ENCODE measurements around the gene FGFR3. TPM values are rescaled to one million over a fixed set of nuclear protein-coding genes. Genes with fewer than 3 reads are reported as not detected.

Gene FGFR3
- total and polyA plus RNA-seq, 11 donors, result 1.1 to 4.6 (median 2.3) TPM

DNA sequence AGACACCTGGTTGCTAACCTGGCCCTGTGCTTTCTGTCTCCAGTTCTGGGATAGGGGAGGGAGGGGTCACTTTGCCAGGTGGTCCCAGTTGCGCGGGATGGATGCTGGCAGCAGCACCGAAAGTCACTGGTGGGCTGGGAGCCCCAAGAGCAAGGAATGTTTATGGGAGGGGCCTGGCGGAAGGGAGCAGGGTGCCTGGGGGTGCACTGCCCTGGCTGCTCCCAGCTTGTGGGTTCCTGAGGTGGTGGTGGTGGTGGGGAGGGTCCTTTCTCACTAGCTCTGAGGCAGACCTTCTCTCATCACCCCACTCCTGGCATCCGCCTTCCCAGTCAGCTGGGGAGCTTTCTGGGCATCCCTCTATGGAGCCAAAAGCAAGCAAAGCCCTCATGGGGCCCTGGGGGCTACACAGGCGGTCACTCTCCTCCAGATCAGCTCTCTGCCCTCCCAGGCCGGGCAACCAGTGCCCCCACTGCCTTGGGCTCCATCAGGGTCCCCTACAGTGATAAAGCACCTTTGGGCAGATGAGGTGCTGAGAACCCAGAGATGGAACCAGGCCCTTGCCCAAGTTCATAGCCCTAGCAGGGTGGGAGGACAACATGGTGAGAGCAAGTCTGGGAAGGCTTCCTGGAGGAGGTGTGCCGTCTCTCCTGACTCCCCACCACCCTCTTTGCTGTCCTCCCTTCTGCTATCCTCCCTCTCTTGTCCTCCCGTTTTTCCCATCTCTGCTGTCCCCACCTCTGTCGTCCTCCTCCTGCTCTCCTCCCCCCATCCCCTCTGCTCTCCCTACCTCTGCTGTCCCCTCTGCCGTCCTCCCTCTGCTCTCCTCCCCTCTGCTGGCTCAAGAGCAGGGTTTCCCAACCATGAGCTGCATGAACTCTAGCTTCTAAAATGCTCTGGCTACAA lies 16.0 kb downstream of the FGFR3 start:
- Histone ChIP-seq H3K27me3 (no peaks in the 10 kb centered on the region), H3K4me3 (no peak overlapping the region), H3K27ac (no peak overlapping the region), H3K4me1 (peaks cover 0 to 2% (median 0%) of the 10 kb centered on the region in 12 donors), H3K36me3 (peaks cover 0 to 25% (median 16%) of the 10 kb centered on the region in 9 donors), H3K9me3 (no peaks in the 10 kb centered on the region)
- ATAC-seq (no peak), DNase-seq (no peak)
- intact Hi-C loops (cut with DNase I), result loop anchor here in 3 of 10 donors (1.0 to 5.0 kb wide), 3 partner anchors 61 to 62 kb away; no protein-coding TSS in a partner anchor
- no peak for TF ChIP-seq POLR2A (IDR thresholded peaks at IDR 0.05)
- TF ChIP-seq, protein P1, sequence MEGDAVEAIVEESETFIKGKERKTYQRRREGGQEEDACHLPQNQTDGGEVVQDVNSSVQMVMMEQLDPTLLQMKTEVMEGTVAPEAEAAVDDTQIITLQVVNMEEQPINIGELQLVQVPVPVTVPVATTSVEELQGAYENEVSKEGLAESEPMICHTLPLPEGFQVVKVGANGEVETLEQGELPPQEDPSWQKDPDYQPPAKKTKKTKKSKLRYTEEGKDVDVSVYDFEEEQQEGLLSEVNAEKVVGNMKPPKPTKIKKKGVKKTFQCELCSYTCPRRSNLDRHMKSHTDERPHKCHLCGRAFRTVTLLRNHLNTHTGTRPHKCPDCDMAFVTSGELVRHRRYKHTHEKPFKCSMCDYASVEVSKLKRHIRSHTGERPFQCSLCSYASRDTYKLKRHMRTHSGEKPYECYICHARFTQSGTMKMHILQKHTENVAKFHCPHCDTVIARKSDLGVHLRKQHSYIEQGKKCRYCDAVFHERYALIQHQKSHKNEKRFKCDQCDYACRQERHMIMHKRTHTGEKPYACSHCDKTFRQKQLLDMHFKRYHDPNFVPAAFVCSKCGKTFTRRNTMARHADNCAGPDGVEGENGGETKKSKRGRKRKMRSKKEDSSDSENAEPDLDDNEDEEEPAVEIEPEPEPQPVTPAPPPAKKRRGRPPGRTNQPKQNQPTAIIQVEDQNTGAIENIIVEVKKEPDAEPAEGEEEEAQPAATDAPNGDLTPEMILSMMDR (IDR thresholded peaks at IDR 0.05), result no peak
- 76 to 83% (median 78%) methylated on average over 11 of the region's 11 CpGs for WGBS, 4 donors

DNA sequence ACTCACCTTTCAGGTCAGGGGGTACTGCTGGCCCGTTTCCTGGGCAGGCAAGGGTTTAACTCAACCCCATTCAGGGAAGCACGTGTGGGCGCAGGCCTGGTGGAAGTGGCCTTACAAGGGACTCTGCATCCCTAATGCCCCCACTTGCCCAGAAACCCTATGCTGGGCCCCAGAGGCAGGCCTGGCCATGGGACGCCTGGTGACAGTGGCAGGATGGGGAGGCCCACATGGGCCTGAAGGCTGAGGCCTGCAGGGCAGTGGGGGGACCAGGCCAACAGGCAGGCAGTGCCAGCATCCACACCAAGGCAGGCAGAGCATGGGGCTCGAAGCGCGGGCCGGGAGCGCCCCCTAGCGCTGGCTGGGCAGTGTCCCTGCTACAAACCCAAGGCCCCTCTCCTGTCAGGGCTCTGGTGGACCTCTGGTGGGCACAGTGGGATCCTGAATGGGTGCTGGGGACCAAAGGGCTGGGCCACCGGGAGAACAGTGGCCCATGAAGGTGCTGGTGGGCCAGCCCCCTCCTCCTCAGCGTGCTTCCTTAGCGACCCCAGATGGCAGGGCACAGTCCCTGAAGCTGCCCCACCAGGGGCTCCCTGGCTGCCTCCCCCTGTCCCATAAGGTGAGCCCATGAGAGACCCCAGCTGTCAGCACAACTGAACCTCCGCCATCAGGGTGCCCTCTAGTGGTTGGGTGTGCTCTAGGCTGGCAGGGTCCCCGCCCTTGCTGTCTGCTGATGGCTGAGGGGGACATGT lies 16.8 kb downstream of the FGFR3 start:
- intact Hi-C loops (cut with DNase I), result loop anchor here (1.0 to 10.0 kb wide), 6 partner anchors 61 to 89 kb away; no protein-coding TSS in a partner anchor
- ATAC-seq (peak; percentile 53 to 85 (median 68)), DNase-seq (peak; percentile 54 to 83 (median 66))
- WGBS, 4 donors, result 29 to 38% (median 32%) methylated on average over 5 to 15 of the region's 15 CpGs
- Histone ChIP-seq H3K4me3 (no peak overlapping the region), H3K4me1 (peaks cover 0 to 2% (median 0%) of the 10 kb centered on the region in 12 donors), H3K27me3 (no peaks in the 10 kb centered on the region), H3K9me3 (no peaks in the 10 kb centered on the region), H3K27ac (no peak overlapping the region), H3K36me3 (peaks cover 0 to 33% (median 24%) of the 10 kb centered on the region in 9 donors)
- TF ChIP-seq, protein P1 (IDR thresholded peaks at IDR 0.05), result peak; percentile 63 to 88 (median 80)
- no peak for TF ChIP-seq POLR2A (IDR thresholded peaks at IDR 0.05)

DNA sequence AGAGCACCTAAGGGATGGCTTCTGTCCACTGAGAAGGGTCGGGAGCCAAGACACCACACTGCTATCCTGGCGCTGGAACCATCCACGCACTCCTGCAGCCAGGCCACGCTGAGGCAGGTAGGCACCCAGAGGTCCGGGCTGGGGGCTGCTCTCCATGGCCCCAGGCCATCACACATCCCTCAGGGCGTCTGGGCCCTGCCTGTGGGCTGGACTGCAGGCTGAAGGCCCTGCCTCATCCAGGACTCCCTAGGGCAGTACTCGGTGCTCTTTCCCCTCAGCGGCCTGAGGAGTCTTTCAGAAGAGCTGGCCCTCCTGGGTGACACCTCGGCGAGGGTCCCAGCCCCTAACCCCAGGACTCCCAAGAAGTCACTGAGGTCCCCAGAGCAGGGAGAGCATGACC lies 17.7 kb downstream of the FGFR3 start:
- Histone ChIP-seq H3K27me3 (no peaks in the 10 kb centered on the region), H3K4me3 (no peak overlapping the region), H3K9me3 (no peaks in the 10 kb centered on the region), H3K27ac (no peak overlapping the region), H3K4me1 (peaks cover 0 to 2% (median 0%) of the 10 kb centered on the region in 12 donors), H3K36me3 (peaks cover 0 to 42% (median 32%) of the 10 kb centered on the region in 9 donors)
- DNase-seq (peak in 1 of 5 donors; percentile 53), ATAC-seq (peak in 1 of 4 donors; percentile 2)
- WGBS, 4 donors, result 90 to 98% (median 93%) methylated on average over 6 to 10 of the region's 10 CpGs
- intact Hi-C loops (cut with DNase I), result loop anchor here in 8 of 10 donors (1.0 to 10.0 kb wide), 5 partner anchors 62 to 88 kb away; no protein-coding TSS in a partner anchor
- TF ChIP-seq POLR2A (IDR thresholded peaks at IDR 0.05), result no peak
- TF ChIP-seq, protein P1 (IDR thresholded peaks at IDR 0.05), result no peak

Data from heart left ventricle (tissue), 16 donors.